RPMI8226 (cell line): ENCODE data around the gene LCLAT1.

ENCODE experiments used
- DNase-seq: peaks from one replicate; pipeline ENCODE4 v3.0.0-alpha.2; 2015

Gene LCLAT1

GRCh38 chr2:30424231-30424630 lies 22.8 kb upstream of the LCLAT1 start:
- DNase-seq: no peak

GRCh38 chr2:30425326-30425725 lies 21.7 kb upstream of the LCLAT1 start:
- no peak for DNase-seq

- no peak for DNase-seq
Measured at GRCh38 chr2:30427606-30428347, 19.3 kb upstream of the LCLAT1 start.

GRCh38 chr2:30428348-30428662 lies 18.7 kb upstream of the LCLAT1 start:
- DNase-seq: no peak

GRCh38 chr2:30428827-30429461 lies 18.1 kb upstream of the LCLAT1 start:
- DNase-seq: no peak

- no peak for DNase-seq
Measured at GRCh38 chr2:30433541-30434299, 13.3 kb upstream of the LCLAT1 start.

- DNase-seq: no peak
Measured at GRCh38 chr2:30434708-30435107, 12.3 kb upstream of the LCLAT1 start.

- DNase-seq: peak; percentile 19
Measured at GRCh38 chr2:30436859-30437435, 10.1 kb upstream of the LCLAT1 start.

- DNase-seq: no peak
Measured at GRCh38 chr2:30437809-30438548, 9.1 kb upstream of the LCLAT1 start.

GRCh38 chr2:30439296-30439695 lies 7.8 kb upstream of the LCLAT1 start:
- DNase-seq: no peak

GRCh38 chr2:30439879-30440278 lies 7.2 kb upstream of the LCLAT1 start:
- DNase-seq: no peak

GRCh38 chr2:30441023-30441422 lies 6.0 kb upstream of the LCLAT1 start:
- no peak for DNase-seq

GRCh38 chr2:30443081-30443480 lies 4.0 kb upstream of the LCLAT1 start:
- DNase-seq: no peak

GRCh38 chr2:30444273-30444672 lies 2.8 kb upstream of the LCLAT1 start:
- DNase-seq: no peak

- DNase-seq: no peak
Measured at GRCh38 chr2:30445266-30445821, 1.7 kb upstream of the LCLAT1 start.

GRCh38 chr2:30446602-30447148 lies 371 bp upstream of the LCLAT1 start:
- DNase-seq: no peak

GRCh38 chr2:30448308-30448707 lies 1.3 kb downstream of the LCLAT1 start:
- no peak for DNase-seq

- DNase-seq: no peak
Measured at GRCh38 chr2:30448866-30449265, 1.8 kb downstream of the LCLAT1 start.

GRCh38 chr2:30450025-30450424 lies 3.0 kb downstream of the LCLAT1 start:
- DNase-seq: no peak

GRCh38 chr2:30453498-30453897 lies 6.5 kb downstream of the LCLAT1 start:
- DNase-seq: no peak

- no peak for DNase-seq
Measured at GRCh38 chr2:30454571-30454970, 7.5 kb downstream of the LCLAT1 start.

GRCh38 chr2:30455114-30455738 lies 8.2 kb downstream of the LCLAT1 start:
- no peak for DNase-seq
